Ishikawa (cell line): Measurements from ENCODE around the gene GXYLT1.

Experiments
- CEBPB ChIP-seq: IDR thresholded peaks from 2 replicates; pipeline ENCODE4 v1.6.1; 2012
- CREB1 ChIP-seq: IDR thresholded peaks from 2 replicates; pipeline ENCODE4 v1.6.1; 2012; ENCODE audit warnings: low read depth
- EGR1 ChIP-seq: IDR thresholded peaks from 2 replicates; pipeline ENCODE4 v1.6.1; 2012
- EP300 ChIP-seq: IDR thresholded peaks from 2 replicates; pipeline ENCODE4 v1.6.1; 2012; ENCODE audit warnings: borderline replicate concordance
- FOXM1 ChIP-seq: IDR thresholded peaks from 2 replicates; pipeline ENCODE4 v1.6.1; 2012; ENCODE audit warnings: low read depth, borderline replicate concordance
- MAX ChIP-seq: IDR thresholded peaks from 2 replicates; pipeline ENCODE4 v1.6.1; 2012
- NFIC ChIP-seq: IDR thresholded peaks from 2 replicates; pipeline ENCODE4 v1.6.1; 2012
- RAD21 ChIP-seq: IDR thresholded peaks from 2 replicates; pipeline ENCODE4 v1.6.1; 2012; ENCODE audit warnings: low read depth
- REST ChIP-seq: IDR thresholded peaks from 2 replicates; pipeline ENCODE4 v1.6.1; 2012; ENCODE audit warnings: low read depth, mild to moderate bottlenecking
- TAF1 ChIP-seq: IDR thresholded peaks from 2 replicates; pipeline ENCODE4 v1.6.1; 2012; ENCODE audit warnings: low read depth, mild to moderate bottlenecking
- TCF12 ChIP-seq: IDR thresholded peaks from 2 replicates; pipeline ENCODE4 v1.6.1; 2012; ENCODE audit warnings: low read depth
- TEAD4 ChIP-seq: IDR thresholded peaks from 2 replicates; pipeline ENCODE4 v1.6.1; 2012
- YY1 ChIP-seq: IDR thresholded peaks from 2 replicates; pipeline ENCODE4 v1.6.1; 2012; ENCODE audit warnings: low read depth
- ZBTB7A ChIP-seq: IDR thresholded peaks from 2 replicates; pipeline ENCODE4 v1.6.1; 2012; ENCODE audit warnings: low read depth
- TF ChIP-seq, protein P1 (sequence below): IDR thresholded peaks from 2 replicates; pipeline ENCODE4 v1.6.1; 2012

The GXYLT1 gene

GRCh38 chr12:42144408-42145196 lies at the start of gene GXYLT1:
GXYLT1 (minus strand) TSS chr12:42144874; CDS start chr12:42144646, 228 bp downstream.
- peak; percentile 24; the same call in 1 of the 2 replicates for TF ChIP-seq EP300
- TF ChIP-seq CEBPB, result no peak
- no peak for TF ChIP-seq TEAD4
- peak; percentile 89 for TF ChIP-seq EGR1
- peak; percentile 14; the same call in 1 of the 2 replicates for TF ChIP-seq TCF12
- no peak; the same call in 1 of the 2 replicates for TF ChIP-seq ZBTB7A
- TF ChIP-seq, protein P1, sequence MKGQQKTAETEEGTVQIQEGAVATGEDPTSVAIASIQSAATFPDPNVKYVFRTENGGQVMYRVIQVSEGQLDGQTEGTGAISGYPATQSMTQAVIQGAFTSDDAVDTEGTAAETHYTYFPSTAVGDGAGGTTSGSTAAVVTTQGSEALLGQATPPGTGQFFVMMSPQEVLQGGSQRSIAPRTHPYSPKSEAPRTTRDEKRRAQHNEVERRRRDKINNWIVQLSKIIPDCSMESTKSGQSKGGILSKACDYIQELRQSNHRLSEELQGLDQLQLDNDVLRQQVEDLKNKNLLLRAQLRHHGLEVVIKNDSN, result peak; percentile 16; the same call in 1 of the 2 replicates
- peak; percentile 86 for TF ChIP-seq MAX
- no peak for TF ChIP-seq YY1
- no peak for TF ChIP-seq CREB1
- 0 out of 2 replicates have a peak, but pooled peaks have one; percentile 11 for TF ChIP-seq RAD21
- no peak for TF ChIP-seq FOXM1
- TF ChIP-seq REST, result no peak
- TF ChIP-seq NFIC, result no peak
- peak; percentile 85; the same call in 1 of the 2 replicates for TF ChIP-seq TAF1

DNA sequence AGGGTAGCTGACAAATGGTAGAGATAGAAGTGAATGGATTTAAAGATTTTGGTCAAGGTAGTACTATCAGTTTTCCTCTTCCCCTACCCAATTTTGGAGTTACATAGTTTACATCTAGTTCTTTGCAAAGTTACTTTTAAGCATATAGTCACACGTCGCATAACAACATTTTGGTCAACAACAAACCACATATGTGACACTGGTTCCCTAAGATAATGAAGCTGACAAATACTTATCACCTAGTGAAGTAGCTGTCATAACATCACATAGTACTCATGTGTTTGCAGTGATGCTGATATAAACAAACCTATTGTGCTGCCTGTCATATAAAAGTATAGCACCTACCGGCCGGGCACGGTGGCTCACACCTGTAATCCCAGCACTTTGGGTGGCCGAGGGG lies 48.0 kb upstream of the GXYLT1 start:
- TF ChIP-seq EP300 (no peak), TCF12 (no peak), EGR1 (no peak), CREB1 (no peak), RAD21 (no peak), MAX (no peak), ZBTB7A (no peak), CEBPB (no peak)
- TF ChIP-seq, protein P1, result no peak

GRCh38 chr12:42192258-42192657 lies 47.6 kb upstream of the GXYLT1 start:
- TF ChIP-seq TEAD4 (no peak), TCF12 (no peak), EP300 (no peak), NFIC (no peak)

DNA sequence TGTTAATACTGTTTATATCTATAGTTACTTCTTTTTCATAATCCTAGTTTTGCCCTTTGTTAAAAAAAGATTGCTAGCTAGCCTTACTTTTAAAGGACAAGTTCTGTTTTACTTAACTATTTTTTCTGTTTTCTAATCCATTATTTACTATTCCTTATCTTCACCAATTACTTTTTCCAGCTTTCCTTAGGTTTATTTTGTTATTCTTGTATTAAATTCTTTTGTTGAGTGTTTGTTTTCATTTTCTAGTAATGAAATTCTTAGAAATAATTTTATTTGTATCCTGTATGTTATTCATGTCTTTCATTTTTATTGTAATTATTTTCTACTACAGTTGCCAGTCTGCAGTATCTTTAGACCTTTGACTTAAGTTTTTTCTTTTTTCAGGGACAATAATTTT lies 45.7 kb upstream of the GXYLT1 start:
- TF ChIP-seq MAX (no peak), EP300 (no peak), NFIC (no peak), CREB1 (no peak), YY1 (no peak), TEAD4 (no peak)

DNA sequence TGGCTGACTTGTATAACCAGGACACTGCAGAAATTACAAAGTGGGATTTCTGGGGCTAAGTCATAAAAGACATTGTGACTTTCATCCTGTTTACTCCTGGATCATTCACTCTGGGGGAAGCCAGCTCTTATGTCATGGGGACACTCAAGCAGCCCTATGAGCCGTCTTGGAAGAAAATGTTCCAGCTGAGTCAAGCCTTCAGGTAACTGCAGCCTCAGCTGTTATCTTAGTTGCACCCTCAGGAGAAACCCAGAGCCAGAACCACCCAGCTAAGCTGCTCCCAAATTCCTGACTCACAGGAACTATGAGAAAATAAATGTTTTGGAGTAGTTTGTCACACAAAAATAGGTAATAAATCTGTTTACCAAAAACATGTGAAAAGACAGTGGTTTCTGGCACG lies 43.1 kb upstream of the GXYLT1 start:
- no peak for TF ChIP-seq FOXM1
- TF ChIP-seq REST, result no peak

DNA sequence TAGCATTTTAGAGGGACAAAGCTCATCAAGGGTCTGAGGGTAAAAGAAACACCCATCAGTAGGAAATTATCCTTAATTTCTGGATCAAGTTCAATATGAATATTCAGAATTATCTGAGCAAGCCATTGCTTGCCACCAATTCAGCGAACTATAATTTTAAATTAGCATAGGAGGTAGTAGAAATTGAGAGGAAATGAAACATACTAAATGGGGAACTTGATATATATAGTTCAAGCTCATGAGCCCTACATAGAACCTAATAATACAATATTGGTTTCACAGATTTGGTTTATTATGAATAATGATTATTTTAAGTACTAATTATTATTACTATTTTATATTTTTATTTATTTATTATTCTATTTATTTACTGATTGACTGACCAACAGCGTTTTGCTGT lies 42.1 kb upstream of the GXYLT1 start:
- TF ChIP-seq TAF1 (no peak), TEAD4 (no peak), YY1 (no peak), ZBTB7A (no peak), FOXM1 (no peak), MAX (no peak), EGR1 (no peak), CREB1 (no peak), NFIC (no peak), TCF12 (no peak), REST (no peak), EP300 (no peak), CEBPB (no peak), RAD21 (no peak)
- TF ChIP-seq, protein P1, result no peak
